ENCODE results near the gene PRPF19. TPM values are rescaled to one million over a fixed set of nuclear protein-coding genes. Genes with fewer than 3 reads are reported as not detected.

The PRPF19 gene
- total and polyA plus RNA-seq, 2 of the 8 experiments (the other 6 are each of a cell fraction or from before 2014, with no cell fraction given) = 107 to 141 TPM

DNA sequence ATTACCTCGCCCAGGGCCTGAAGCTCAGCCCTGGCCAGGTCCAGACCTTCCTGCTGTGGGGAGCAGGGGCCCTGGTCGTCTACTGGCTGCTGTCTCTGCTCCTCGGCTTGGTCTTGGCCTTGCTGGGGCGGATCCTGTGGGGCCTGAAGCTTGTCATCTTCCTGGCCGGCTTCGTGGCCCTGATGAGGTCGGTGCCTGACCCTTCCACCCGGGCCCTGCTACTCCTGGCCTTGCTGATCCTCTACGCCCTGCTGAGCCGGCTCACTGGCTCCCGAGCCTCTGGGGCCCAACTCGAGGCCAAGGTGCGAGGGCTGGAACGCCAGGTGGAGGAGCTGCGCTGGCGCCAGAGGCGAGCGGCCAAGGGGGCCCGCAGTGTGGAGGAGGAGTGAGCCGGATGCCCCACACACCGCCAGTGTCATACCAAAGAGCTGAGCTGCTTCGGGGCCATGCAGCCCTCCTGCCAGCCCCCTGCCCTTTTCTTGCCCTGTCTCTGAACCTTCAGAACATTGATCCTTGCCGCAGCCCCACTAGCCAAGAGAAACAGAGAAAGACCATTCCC, 15.5 kb upstream of the PRPF19 start:
- Histone ChIP-seq H3K79me2 (ENCODE audit: control insufficient read depth in 1 of 2, insufficient read depth in 2 of 2, low read length in 2 of 2) (peaks cover 1 to 18% of the 10 kb centered on the region in 2 experiments), H3K79me1 (ENCODE audit: low read depth, low read length) (peaks cover 9% of the 10 kb centered on the region), H2BK5ac (ENCODE audit: low read depth, low read length) (no peak overlapping the region), H3K4me2 (ENCODE audit: insufficient read depth in 1 of 2, low read depth in 2 of 2, low read length in 2 of 2) (no peak overlapping the region), H3K4ac (replicated peaks; ENCODE audit: insufficient read length, low read depth, low read length) (no peak overlapping the region), H4K91ac (replicated peaks; ENCODE audit: insufficient read length, low read length) (no peak overlapping the region), H4K5ac (ENCODE audit: insufficient read length, low read depth, low read length) (no peak overlapping the region), H4K20me1 (replicated peaks in 1 of 2; ENCODE audit: control insufficient read depth in 1 of 2, insufficient read depth in 2 of 2, low read length in 2 of 2) (peaks cover 7 to 16% of the 10 kb centered on the region in 2 experiments), H2BK15ac (ENCODE audit: low read length) (no peak overlapping the region), H2BK20ac (ENCODE audit: low read length) (no peak overlapping the region), H3K4me3 (ENCODE audit: extremely low read depth in 1 of 4, insufficient read depth in 2 of 4, low read depth in 3 of 4, low read length in 4 of 4) (no peak overlapping the region), H3K9ac (replicated peaks in 1 of 4; ENCODE audit: extremely low read depth in 1 of 4, low read depth in 3 of 4, low read length in 3 of 4) (no peak overlapping the region), H2AFZ (ENCODE audit: low read length) (no peak overlapping the region), H3K36me3 (ENCODE audit: control insufficient read depth in 2 of 4, insufficient read depth in 4 of 4, low read length in 3 of 4) (peaks cover 3 to 14% (median 9%) of the 10 kb centered on the region in 4 experiments; a peak in 5 of 8 replicates), H3K14ac (ENCODE audit: insufficient read length) (no peak overlapping the region), H3K23me2 (ENCODE audit: low read depth, low read length) (peaks cover 11% of the 10 kb centered on the region; the same call in 1 of the 2 replicates), H3K27me3 (replicated peaks in 1 of 4; ENCODE audit: control insufficient read depth in 3 of 4, extremely low read depth in 1 of 4, insufficient read depth in 3 of 4, low read length in 3 of 4) (peaks cover 0 to 3% (median 0%) of the 10 kb centered on the region in 4 experiments; a peak in 1 of 7 replicates), H2AK5ac (ENCODE audit: low read depth, low read length) (no peak overlapping the region), H2BK12ac (ENCODE audit: low read depth, low read length) (no peak overlapping the region), H2BK120ac (replicated peaks; ENCODE audit: low read depth, low read length) (no peak overlapping the region), H4K8ac (ENCODE audit: extremely low read depth, insufficient read depth, low read length) (no peak overlapping the region; the same call in 1 of the 2 replicates), H3K18ac (ENCODE audit: extremely low read depth, low read length) (no peak overlapping the region), H3K56ac (replicated peaks; ENCODE audit: insufficient read length, low read depth, low read length) (no peak overlapping the region), H3K23ac (ENCODE audit: insufficient read length) (no peak overlapping the region), H3K9me3 (ENCODE audit: insufficient read depth in 2 of 2, low read depth in 1 of 2, low read length in 1 of 2) (no peaks in the 10 kb centered on the region), H3K4me1 (replicated peaks in 1 of 4; ENCODE audit: control insufficient read depth in 3 of 4, insufficient read depth in 4 of 4, low read length in 3 of 4) (peaks cover 6 to 14% (median 6%) of the 10 kb centered on the region in 4 experiments), H3K27ac (ENCODE audit: low read depth, low read length) (no peak overlapping the region)
- no peak for TF ChIP-seq JUN (IDR thresholded peaks at IDR 0.05; ENCODE audit: low read depth, low read length)
- TF ChIP-seq EGR1 (IDR thresholded peaks at IDR 0.05; ENCODE audit: borderline replicate concordance, low read depth, low read length) = no peak
- no peak for TF ChIP-seq GTF2F1 (IDR thresholded peaks at IDR 0.05; ENCODE audit: borderline replicate concordance, low read depth, low read length)
- TF ChIP-seq TEAD4 (IDR thresholded peaks at IDR 0.05; ENCODE audit: low read depth, low read length) = no peak
- no peak for TF ChIP-seq CREB1 (IDR thresholded peaks at IDR 0.05)
- TF ChIP-seq CEBPB (IDR thresholded peaks at IDR 0.05; ENCODE audit: low read depth, low read length) = no peak
- ChIA-PET POLR2A (ENCODE audit: partially characterized antibody) (interaction anchor here (0.5 to 5.7 kb wide), 3 partner anchors 8 to 45 kb away, joined by 3 to 26 read pairs (median 4); partner anchors contain the start of gene TMEM109), CTCF (ENCODE audit: partially characterized antibody) (interaction anchor here (0.9 to 1.4 kb wide), 8 partner anchors 10 to 218 kb away, joined by 3 to 4 read pairs (median 3); no protein-coding TSS in a partner anchor)
- 87% methylated on average over 19 of the region's 23 CpGs; no CpG with 5 or more reads in 1 of the 2 experiments for WGBS, 2 experiments (ENCODE audit: extremely low coverage in 1 of 2, insufficient coverage in 1 of 2, insufficient read length in 1 of 2, insufficient replicate concordance in 2 of 2, low coverage in 1 of 2, low lambda C conversion rate in 2 of 2, missing lambda C conversion rate in 1 of 2)
- no peak for DNase-seq (ENCODE audit: low read depth in 1 of 2, low spot score in 2 of 2)
- FAIRE-seq = no peak
